DOHH2 (cell line): ENCODE results near the gene FAM184A.

Source experiments
- CTCF ChIP-seq: fragments of 200-600 bp; sonication (generic); IDR thresholded peaks from one replicate; pipeline ENCODE4 v1.5.1; 2014; ENCODE audit warnings: antibody characterized with exemption, mild to moderate bottlenecking, low read depth, low read length; ENCODE audit not compliant: poor library complexity, severe bottlenecking
- EZH2phosphoT487 ChIP-seq: fragments of 200-600 bp; sonication (generic); IDR thresholded peaks from 2 replicates; pipeline ENCODE4 v1.6.1; 2017; ENCODE audit warnings: borderline replicate concordance, mild to moderate bottlenecking, antibody characterized with exemption, low read length, moderate library complexity, mixed read lengths

- no peak for TF ChIP-seq CTCF
- no peak for TF ChIP-seq EZH2phosphoT487
These were observed 48.4 kb upstream of the FAM184A start for GRCh38 chr6:119126826-119127225.
